22Rv1 (cell line): ENCODE results near the gene SEMA5A.

Experiments
- CTCF ChIP-seq: fragments of 450-650 bp; IDR thresholded peaks from 2 replicates; pipeline ENCODE4 v1.5.1; 2017; ENCODE audit warnings: mild to moderate bottlenecking
- ZFX ChIP-seq: fragments of 450-650 bp; IDR thresholded peaks from 2 replicates; pipeline ENCODE4 v1.6.1; 2017; ENCODE audit warnings: antibody characterized with exemption, borderline replicate concordance

GRCh38 chr5:9149988-9150387 is 395.9 kb downstream of the SEMA5A start:
- TF ChIP-seq CTCF (no peak), ZFX (no peak)
